Naive B cell (primary cell): ENCODE results near the gene PLEKHM2. TPM values are rescaled to one million over a fixed set of nuclear protein-coding genes. Genes with fewer than 3 reads are reported as not detected.

Experiments used
- ATAC-seq, 2 donors: fragments of 150-1000 bp; cut with Tn5 transposase; 2 replicates each; pipeline ENCODE4 v1.10.0; 2021; ENCODE audit warnings: low read depth in 2 of 2, mild to moderate bottlenecking in 2 of 2, moderate library complexity in 2 of 2
- DNase-seq: peaks from one replicate; pipeline ENCODE4 v3.0.0; 2022
- H3K27ac Mint-ChIP-seq, 6 donors: one replicate each; pipeline ENCODE4 v1.8.0; 2020 to 2022; ENCODE audit warnings: mild to moderate bottlenecking in 6 of 6, mixed read lengths in 6 of 6, moderate library complexity in 5 of 6, inconsistent platforms in 2 of 6
- H3K27me3 Mint-ChIP-seq, 3 donors: one replicate each; pipeline ENCODE4 v1.8.0; 2021 to 2022; ENCODE audit warnings: mixed read lengths in 3 of 3, mild to moderate bottlenecking in 1 of 3
- H3K36me3 Mint-ChIP-seq, 2 donors: one replicate each; pipeline ENCODE4 v1.8.0; 2020 to 2022; ENCODE audit warnings: mixed read lengths in 2 of 2, inconsistent platforms in 1 of 2, mild to moderate bottlenecking in 1 of 2
- H3K4me1 Mint-ChIP-seq, 3 donors: one replicate each; pipeline ENCODE4 v1.8.0; 2020 to 2022; ENCODE audit warnings: mixed read lengths in 3 of 3, inconsistent platforms in 1 of 3, mild to moderate bottlenecking in 1 of 3, moderate library complexity in 1 of 3
- H3K4me3 Mint-ChIP-seq, 8 donors: one replicate each; pipeline ENCODE4 v1.8.0; 2020 to 2022; ENCODE audit warnings: mild to moderate bottlenecking in 8 of 8, mixed read lengths in 8 of 8, moderate library complexity in 8 of 8, inconsistent platforms in 2 of 8
- H3K9me3 Mint-ChIP-seq, 7 donors: one replicate each; pipeline ENCODE4 v1.8.0; 2020 to 2022; ENCODE audit warnings: mixed read lengths in 7 of 7, mild to moderate bottlenecking in 5 of 7, inconsistent platforms in 2 of 7, moderate library complexity in 1 of 7
- polyA plus RNA-seq, 6 donors: library from polyadenylated mRNA; unstranded; fragments of 300-500 nt; fragmentation: Illumina TruSeq; gene quantifications; one replicate each; pipeline ENCODE4 v1.2.3, GENCODE V29; 2021; ENCODE audit warnings: low read depth in 6 of 6

PLEKHM2 gene
- polyA plus RNA-seq, 6 donors from 2014 or later: 1.9 to 13.7 (median 8.9) TPM

DNA sequence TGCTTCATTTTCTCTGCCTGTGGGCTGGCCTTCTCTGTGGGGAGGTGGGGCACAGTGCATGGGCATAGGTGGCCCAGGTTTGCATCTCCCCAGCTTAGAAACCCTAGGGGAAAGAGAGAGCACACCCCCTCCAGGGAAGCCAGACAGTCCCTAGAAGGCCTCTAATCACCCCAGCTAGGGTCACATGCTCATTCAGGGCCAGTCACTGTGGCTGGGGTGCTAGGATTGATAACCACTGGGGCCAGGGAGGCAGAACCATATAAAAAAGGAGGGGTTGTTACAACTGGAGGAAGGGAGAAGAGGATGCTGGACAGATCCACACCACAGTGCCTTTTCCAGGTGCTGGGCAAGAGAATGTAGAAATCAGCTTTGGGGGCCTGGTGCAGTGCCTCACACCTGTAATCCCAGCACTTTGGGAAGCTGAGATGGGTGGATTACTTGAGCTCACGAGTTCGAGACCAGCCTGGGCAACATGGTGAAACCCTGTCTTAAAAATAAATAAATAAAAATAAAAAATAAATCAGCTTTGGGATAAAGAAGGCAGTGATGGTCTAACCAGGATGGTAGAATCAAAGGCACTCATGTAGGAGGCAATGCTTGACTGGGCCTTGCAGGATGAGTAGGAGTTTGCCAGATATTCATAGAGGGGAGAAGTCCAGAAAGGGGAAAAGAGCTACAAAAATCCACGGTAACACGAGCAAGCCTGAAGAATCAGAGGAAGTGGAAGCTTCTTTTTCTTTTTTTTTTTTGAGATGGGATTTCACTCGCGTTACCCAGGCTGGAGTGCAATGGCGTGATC is 94.0 kb downstream of the PLEKHM2 start:
- Mint-ChIP-seq H3K4me3 (no peak overlapping the region), H3K27me3 (peaks cover 4 to 16% (median 9%) of the 10 kb centered on the region in 3 donors), H3K9me3 (peaks cover 0 to 3% (median 0%) of the 10 kb centered on the region in 7 donors), H3K4me1 (no peaks in the 10 kb centered on the region), H3K27ac (no peak overlapping the region), H3K36me3 (no peaks in the 10 kb centered on the region)
- DNase-seq: no peak
- ATAC-seq: no peak

Other genes with a start within 250 kb of the PLEKHM2 start
- not detected for gene CTRC, start 245.9 kb upstream of the PLEKHM2 start, polyA plus RNA-seq
- gene CELA2A, start 227.6 kb upstream of the PLEKHM2 start, polyA plus RNA-seq: not detected
- gene CELA2B, start 208.2 kb upstream of the PLEKHM2 start, polyA plus RNA-seq: not detected
- gene CASP9, start 160.1 kb upstream of the PLEKHM2 start, polyA plus RNA-seq: 10 to 100 TPM in 5 of 6 donors, 1 to 10 TPM in 1; 4.8 to 17.7 (median 14.7) TPM
- gene DNAJC16, start 157.5 kb upstream of the PLEKHM2 start, polyA plus RNA-seq: 10 to 100 TPM in 4 of 6 donors, 1 to 10 TPM in 2; 8.5 to 15.4 (median 14.4) TPM
- 1 to 10 TPM; 2.4 to 7.4 (median 3.8) TPM for gene AGMAT, start 99.3 kb upstream of the PLEKHM2 start, polyA plus RNA-seq
- gene DDI2, start 66.9 kb upstream of the PLEKHM2 start, polyA plus RNA-seq: 1 to 10 TPM; 2.5 to 7.1 (median 5.7) TPM
- gene SLC25A34, start 51.9 kb downstream of the PLEKHM2 start, polyA plus RNA-seq: 1 to 10 TPM in 1 of 6 donors, under 1 TPM in 1, not detected in 4; 0.73 to 1.3 TPM
- not detected for gene TMEM82, start 58.2 kb downstream of the PLEKHM2 start, polyA plus RNA-seq
- not detected for gene FBLIM1, start 74.5 kb downstream of the PLEKHM2 start, polyA plus RNA-seq
- 1 to 10 TPM in 3 of 6 donors, under 1 TPM in 3; 0.11 to 1.3 (median 0.94) TPM for gene UQCRHL, start 123.3 kb downstream of the PLEKHM2 start, polyA plus RNA-seq
- 10 to 100 TPM in 4 of 6 donors, 1 to 10 TPM in 1, under 1 TPM in 1; 0.96 to 63.0 (median 11.5) TPM for gene SPEN, start 163.4 kb downstream of the PLEKHM2 start, polyA plus RNA-seq